GM12891 (cell line): ENCODE measurements around the gene MBOAT2.

ENCODE experiments used
- PAX5 ChIP-seq: IDR thresholded peaks from 2 replicates; pipeline ENCODE4 v1.6.1; 2011; ENCODE audit warnings: low read length, moderate library complexity, mild to moderate bottlenecking; ENCODE audit not compliant: insufficient read depth, severe bottlenecking
- POLR2A ChIP-seq: IDR thresholded peaks from 2 replicates; pipeline ENCODE4 v1.6.1; 2011; ENCODE audit warnings: low read depth, low read length, control low read depth
- POLR2AphosphoS5 ChIP-seq: IDR thresholded peaks from 2 replicates; pipeline ENCODE4 v1.6.1; 2011; ENCODE audit warnings: low read depth, low read length, control low read depth
- SPI1 ChIP-seq: IDR thresholded peaks from 2 replicates; pipeline ENCODE4 v1.6.1; 2011; ENCODE audit warnings: low read depth, low read length, control low read depth
- TAF1 ChIP-seq: IDR thresholded peaks from 2 replicates; pipeline ENCODE4 v1.6.1; 2011; ENCODE audit warnings: low read depth, low read length, control low read depth

DNA sequence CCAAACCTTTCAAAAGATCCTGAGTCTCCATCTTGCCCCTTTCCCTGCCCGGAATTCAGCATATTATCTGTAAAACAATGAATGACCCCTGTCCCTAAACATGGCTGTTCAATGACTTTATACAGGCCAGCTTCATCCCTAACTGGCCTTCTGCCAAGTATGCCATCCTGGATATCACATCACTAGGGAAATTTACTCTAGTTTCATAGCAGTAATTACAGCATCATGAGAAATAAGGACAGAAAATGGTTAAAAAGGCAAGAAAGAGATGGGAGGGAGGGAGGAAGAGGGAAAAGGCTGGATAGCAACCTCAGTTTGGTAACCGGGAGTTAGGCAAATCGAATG, 4.4 kb downstream of the MBOAT2 start:
- TF ChIP-seq POLR2AphosphoS5 (no peak), POLR2A (no peak), TAF1 (no peak), PAX5 (no peak), SPI1 (no peak)
